GM21576 (cell line): ENCODE measurements around the gene GIPC2.
"Not testable (repeated sequence)": the region's sequence is repeated elsewhere in the genome, so short reads cannot be mapped to it uniquely, and the experiment has no call there.

Experiments used
- ATAC-seq: cut with Tn5 transposase; IDR thresholded peaks from one replicate; pipeline ENCODE4 v1.9.1; 2021; ENCODE audit warnings: mild to moderate bottlenecking, moderate library complexity; ENCODE audit not compliant: unreplicated experiment

The GIPC2 gene

GRCh38 chr1:78068681-78069283, 23.0 kb downstream of the GIPC2 start:
- no peak for ATAC-seq

- ATAC-seq = no peak
Measured at GRCh38 chr1:78069784-78070183, 24.0 kb downstream of the GIPC2 start.

GRCh38 chr1:78070210-78070609, 24.4 kb downstream of the GIPC2 start:
- no peak for ATAC-seq

GRCh38 chr1:78070758-78071157, 25.0 kb downstream of the GIPC2 start:
- ATAC-seq = no peak

GRCh38 chr1:78071696-78072095, 25.9 kb downstream of the GIPC2 start:
- no peak for ATAC-seq

GRCh38 chr1:78072216-78072615, 26.4 kb downstream of the GIPC2 start:
- no peak for ATAC-seq

GRCh38 chr1:78073441-78073840, 27.7 kb downstream of the GIPC2 start:
- no peak for ATAC-seq

- ATAC-seq = no peak
Measured at GRCh38 chr1:78075621-78076020, 29.9 kb downstream of the GIPC2 start.

- ATAC-seq = no peak
Measured at GRCh38 chr1:78078358-78078757, 32.6 kb downstream of the GIPC2 start.

- ATAC-seq = no peak
Measured at GRCh38 chr1:78079580-78079979, 33.8 kb downstream of the GIPC2 start.

GRCh38 chr1:78080767-78081166, 35.0 kb downstream of the GIPC2 start:
- no peak for ATAC-seq

GRCh38 chr1:78081980-78082860, 36.5 kb downstream of the GIPC2 start:
- no peak for ATAC-seq

GRCh38 chr1:78084639-78085038, 38.9 kb downstream of the GIPC2 start:
- ATAC-seq = not testable (repeated sequence)

- no peak for ATAC-seq
Measured at GRCh38 chr1:78086697-78087096, 40.9 kb downstream of the GIPC2 start.

- no peak for ATAC-seq
Measured at GRCh38 chr1:78088015-78088414, 42.2 kb downstream of the GIPC2 start.

- no peak for ATAC-seq
Measured at GRCh38 chr1:78088486-78088885, 42.7 kb downstream of the GIPC2 start.

- no peak for ATAC-seq
Measured at GRCh38 chr1:78089010-78089409, 43.2 kb downstream of the GIPC2 start.

GRCh38 chr1:78090472-78091133, 44.8 kb downstream of the GIPC2 start:
- no peak for ATAC-seq

GRCh38 chr1:78091215-78091813, 45.5 kb downstream of the GIPC2 start:
- no peak for ATAC-seq

GRCh38 chr1:78091886-78092285, 46.1 kb downstream of the GIPC2 start:
- ATAC-seq = no peak

GRCh38 chr1:78092643-78093042, 46.9 kb downstream of the GIPC2 start:
- no peak for ATAC-seq
